HG02759 (cell line): Measurements from ENCODE around the gene MAP2K7.
"Not testable (repeated sequence)": the region's sequence is repeated elsewhere in the genome, so short reads cannot be mapped to it uniquely, and the experiment has no call there.

Experiments used
- ATAC-seq: cut with Tn5 transposase; IDR thresholded peaks from one replicate; pipeline ENCODE4 v1.9.1; 2021; ENCODE audit warnings: mild to moderate bottlenecking, moderate library complexity; ENCODE audit not compliant: unreplicated experiment

MAP2K7 gene

DNA sequence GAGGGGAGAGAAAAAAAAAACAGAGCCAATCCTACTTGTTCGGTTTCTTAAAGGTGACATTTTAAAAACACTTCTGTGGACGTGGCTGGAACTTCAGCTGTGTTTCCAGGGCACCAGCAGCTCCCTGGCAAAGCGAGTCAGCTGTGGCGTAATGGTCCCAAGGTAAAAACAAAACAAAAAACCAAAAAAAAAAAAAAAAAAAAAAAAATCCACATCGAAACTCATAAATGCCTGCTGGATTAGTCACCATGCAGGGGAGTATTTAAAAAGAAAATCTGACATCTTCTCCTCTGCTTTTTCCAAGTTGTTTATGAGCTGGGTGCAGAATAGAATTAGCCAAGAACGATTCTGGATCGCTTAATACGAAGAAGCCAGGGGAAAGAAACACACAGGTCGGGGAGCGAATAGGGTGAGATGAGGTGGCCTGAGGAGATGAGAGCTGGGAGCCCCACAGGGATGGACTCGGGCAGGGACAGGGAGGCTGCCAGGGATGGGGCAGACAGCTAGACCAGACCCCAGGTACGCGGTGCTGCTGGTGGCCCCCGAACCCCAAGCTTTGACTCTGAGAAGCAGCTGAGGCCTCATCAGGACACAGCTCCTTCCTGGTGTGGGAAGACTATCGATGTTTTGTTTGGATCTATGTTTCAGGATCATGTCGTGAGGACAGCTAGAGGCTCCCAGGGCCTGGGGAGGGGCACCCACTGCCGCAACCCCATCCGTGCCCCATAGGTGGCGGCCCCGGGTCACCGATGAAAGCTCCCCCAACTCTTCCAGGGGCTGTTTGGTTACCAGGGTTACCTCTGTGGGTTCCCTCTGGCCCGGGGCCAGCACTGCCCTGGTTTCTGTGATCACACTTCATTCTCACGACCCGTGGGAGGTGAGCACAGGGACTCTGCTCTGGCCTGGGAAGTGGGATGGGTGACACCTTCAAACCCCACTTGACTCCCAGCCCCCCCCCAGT, 25.3 kb downstream of the MAP2K7 start:
- ATAC-seq = no peak

DNA sequence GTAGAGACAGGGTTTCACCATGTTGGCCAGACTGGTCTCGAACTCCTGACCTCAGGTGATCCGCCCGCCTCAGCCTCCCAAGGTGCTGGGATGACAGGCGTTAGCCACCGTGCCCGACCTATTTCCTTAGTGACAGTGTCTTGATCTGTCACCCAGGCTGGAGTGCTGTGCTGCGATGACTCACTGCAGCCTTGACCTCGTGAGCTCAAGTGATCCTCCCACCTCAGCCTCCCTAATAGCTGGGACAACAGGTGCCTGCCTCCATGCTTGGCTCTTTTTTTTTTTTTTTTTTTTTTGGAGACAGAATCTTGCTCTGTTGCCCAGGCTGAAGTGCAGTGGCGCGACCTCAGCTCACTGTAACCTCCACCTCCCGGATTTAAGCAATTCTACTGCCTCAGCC, 26.4 kb downstream of the MAP2K7 start:
- not testable (repeated sequence) for ATAC-seq

DNA sequence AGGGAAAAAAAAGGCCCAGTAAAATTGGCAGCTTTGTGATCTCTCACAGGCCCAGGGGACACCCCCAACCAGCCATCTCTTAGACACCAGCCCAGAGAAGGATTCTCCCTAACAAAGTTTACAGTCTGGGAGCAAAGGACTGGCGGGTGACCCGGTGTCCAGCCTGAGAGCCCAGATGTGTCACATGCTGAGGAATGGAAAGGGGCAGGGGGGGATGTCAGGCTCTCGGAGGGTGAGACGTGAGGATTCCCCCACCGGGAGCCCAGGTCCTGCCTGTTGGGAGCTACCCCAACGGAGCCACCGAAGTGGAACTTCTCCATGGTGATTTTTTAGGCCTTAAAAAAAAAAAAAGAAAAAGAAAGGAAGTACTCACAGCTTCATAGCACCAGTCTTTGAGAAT, 27.1 kb downstream of the MAP2K7 start:
- ATAC-seq = no peak

DNA sequence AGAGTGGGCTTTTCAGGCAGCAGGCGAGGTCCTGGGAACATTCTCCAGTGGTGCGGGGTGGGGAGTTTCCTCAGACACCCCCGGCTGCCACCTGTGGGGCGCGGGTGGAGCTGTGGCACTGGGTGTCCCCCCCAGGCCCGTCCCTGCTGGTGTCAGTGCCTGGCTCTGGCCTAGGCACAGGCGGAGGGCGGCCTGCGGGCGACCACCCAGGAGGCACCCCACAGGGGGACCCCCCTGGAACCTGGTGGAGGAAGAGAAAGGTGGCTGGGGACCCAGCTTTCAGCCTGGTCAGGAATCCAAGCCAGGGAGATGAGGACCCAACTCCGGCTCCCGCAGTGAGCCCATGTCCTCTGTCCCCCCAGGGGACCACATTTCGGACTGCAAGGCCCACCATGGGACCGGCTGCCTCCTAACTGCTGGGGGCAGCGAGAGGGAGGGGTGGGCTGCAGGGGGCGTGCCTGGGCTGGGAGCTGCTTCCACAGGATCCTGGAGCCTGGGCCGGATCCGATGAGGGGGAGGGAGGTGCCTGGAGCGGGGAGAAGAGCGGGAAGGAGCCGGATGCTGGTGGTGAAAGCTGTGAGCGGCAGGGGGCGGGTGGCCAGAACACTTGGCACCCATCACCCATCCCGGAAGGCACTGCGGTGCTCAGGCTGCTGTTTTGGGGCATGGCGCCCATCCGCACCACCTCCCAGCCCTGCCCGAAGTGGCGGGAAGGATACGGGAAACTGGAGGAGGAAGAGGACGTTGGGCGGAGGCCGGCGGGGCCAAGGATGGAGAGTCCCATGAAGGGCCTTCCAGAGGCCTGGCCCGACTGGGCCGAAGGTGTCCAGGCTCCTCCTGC, 27.8 kb downstream of the MAP2K7 start:
- ATAC-seq = no peak

DNA sequence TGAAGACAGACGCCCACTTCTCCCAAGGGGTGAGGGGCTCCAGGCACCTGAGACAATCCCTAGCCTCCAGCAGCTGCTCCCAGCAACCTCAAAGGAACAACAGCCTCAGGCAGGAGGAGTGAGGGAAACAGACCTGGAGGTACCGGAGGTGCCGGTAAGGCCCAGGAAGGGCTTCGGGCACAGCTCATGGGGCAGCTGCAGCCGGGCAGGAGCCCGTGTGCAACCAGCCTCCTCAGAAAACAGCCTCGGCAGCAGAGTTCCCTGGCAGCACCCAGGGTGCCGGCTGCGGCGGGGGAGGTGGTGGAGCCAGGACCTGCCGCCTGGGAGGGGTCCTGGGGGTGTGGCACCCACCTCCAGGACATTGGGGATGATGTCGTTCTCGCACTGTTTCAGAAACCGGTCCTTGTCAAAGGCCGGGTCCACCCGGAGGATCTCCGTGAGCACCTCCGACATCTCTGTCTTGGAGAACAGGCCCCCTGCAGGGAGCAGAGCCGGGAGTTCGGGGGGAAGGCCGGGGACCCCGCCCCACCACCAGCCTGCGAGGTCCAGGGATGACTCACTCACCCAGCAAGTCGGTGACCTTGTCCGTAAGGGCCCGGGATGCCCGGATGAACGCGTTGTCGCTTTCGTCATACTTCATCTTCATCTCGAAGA, 28.7 kb downstream of the MAP2K7 start:
- no peak for ATAC-seq

DNA sequence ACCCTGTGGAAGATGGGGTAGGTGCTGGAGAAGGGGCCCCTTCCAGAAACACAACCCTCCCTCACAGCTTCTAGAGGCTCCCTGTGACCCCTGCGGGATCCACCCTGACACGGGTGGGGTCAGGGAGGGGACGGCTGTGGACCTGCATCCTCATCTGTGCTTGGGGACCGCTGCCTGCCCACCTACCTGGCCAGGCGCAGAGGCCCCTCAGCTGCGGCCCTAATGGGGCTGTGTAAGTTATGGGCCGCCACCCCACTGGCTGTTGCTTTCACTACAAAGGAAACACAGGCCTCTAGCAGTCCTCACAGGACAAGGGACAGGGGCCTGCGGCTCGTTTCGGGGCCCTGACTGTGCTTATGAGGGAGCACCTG, 29.2 kb downstream of the MAP2K7 start:
- no peak for ATAC-seq

DNA sequence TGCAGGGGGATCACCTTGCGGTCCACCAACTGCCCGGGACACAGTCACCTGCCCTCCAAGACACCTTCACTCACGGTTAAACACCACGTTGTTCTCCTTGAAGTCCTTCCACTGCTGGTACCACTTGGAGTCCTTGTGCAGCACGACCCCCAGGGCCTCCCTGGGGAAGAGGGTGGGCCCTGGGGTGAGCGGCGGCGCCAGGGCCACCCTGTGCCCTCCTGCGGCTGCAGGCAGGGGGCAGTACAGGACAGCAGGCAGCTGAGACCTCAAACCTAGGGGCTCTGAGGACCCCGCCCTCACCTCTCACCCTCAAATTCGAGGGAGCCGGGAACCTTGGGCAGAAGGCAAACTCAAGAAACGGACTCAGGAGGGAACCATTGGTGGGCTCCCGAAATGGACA, 29.7 kb downstream of the MAP2K7 start:
- no peak for ATAC-seq

DNA sequence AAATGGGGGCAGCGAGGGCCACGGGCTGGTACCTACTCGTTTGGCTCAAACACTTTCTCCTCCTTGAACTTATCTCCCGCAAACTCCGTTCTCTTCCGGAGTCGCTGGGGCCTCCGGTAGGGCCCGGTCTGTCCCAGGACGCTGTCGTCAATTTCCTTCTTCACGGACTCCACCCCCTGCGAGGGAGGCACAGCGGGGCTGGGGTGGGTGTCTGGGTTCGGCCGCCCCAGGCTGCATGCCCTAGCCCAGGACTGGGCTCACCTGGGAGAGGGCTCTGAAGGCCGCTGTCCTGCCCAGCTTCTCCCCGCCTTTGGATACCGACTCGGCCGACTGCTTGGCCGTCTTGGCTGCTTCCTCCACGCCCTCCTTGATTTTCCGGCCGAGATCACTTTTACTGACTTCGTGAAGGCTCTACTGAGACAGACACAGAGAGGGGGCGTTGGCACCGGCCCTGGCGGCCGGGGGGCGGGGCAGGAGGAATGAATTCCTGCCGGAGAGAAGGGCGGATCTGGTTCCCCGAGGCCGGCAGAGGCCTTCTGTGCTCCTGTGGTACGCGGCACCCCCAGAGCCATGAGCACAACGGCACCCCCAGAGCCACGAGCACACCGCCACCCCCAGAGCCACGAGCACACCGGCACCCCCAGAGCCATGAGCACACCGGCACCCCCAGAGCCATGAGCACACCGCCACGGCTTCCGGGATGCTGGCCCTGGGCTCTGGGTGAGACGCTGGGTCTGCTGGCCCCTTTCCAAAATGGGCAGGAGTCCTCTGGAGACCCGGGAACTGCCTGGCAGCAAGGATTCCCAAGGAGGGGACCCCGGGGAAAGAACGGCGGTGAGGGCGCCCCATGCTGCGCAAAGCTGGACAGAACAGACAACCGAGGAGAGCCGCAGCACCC, 30.4 kb downstream of the MAP2K7 start:
- ATAC-seq = no peak

DNA sequence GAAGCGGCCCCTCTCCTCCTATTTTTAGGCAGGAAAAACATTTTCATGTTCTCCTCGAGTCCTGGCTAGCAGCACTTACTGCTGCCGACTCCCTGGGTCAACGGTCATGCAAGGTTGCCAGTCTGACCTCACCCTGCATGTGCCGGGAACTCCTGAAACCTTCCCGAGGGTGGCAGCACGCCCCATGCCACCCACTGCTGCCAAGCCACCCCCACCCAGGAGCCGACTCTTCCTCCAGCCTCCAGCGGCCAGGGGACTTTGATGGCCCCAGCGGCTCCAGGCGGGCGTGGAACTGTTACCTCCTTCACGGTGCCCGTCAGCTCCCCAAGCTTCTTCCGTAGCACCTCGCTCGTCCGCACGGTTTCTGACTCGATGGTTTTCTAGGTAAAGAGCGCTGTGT, 31.1 kb downstream of the MAP2K7 start:
- ATAC-seq = no peak

DNA sequence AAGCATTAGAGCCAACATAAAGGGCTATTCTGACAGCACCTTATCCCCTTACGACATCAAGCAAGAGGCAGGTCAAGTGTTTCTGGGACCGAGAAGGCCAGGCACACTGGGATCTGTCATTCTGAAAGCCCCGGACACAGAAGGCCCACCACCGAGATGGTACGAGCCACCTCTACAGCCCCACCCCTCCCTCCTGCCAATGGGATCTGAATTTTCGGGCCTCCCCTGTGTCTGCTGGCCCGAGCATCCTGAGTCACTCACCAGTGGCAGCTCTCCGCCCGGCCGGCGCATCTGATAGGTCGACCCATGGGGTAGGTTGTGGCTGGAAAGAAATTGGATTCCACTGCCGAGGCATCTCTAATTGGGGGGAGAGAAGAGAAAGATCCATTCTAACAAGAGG, 37.2 kb downstream of the MAP2K7 start:
- no peak for ATAC-seq

DNA sequence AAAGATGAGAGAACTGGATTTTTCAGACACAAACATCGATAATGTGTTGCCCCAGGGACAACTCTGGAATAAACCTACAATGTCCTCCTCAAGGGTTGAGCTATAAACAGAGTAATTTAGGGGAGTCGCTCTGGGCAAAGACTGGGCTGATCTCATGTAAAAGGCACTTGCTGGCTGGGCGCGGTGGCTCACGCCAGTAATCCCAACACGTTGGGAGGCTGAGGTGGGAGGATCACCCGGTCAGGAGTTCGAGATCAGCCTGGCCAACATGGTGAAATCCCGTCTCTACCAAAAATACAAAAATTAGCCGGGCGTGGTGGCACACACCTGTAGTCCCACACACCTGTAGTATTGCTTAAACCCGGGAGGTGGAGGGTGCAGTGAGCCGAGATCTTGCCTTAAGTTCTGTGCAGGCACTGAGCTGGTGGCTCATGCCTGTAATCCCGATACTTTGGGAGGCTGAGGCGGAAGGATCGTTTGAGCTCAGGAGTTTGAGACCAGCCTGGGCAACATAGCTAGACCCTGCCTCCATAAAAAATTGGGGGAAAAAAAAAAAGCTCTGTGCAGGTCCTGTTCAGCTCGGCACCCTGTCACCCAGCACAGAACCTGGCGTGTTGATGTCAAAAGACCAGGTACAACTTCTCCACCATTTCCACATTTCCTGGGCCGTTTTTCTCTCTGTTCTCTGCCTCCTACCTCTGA, 38.4 kb downstream of the MAP2K7 start:
- no peak for ATAC-seq

DNA sequence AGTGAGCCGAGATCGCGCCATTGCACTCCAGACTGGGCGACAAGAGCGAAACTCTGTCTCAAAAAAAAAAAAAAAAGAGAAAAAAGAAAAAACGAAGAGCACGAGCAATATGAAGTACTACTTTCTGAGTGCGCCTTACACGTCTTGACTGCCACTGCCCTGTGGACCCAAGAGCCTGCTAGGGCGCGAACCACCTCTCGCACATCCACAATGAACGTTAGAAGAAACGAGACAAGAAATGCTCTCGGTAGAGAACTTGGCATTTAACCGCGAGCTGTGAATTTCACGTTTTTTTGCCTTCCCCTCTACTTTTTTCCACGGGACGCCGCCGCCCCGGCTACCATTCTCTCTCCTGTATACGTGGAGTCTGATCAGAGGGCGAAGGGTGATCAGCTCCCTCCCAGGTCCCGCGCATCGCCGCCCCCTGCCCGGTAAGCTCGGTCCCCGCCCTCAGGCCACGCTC, 39.3 kb downstream of the MAP2K7 start:
- ATAC-seq = no peak

DNA sequence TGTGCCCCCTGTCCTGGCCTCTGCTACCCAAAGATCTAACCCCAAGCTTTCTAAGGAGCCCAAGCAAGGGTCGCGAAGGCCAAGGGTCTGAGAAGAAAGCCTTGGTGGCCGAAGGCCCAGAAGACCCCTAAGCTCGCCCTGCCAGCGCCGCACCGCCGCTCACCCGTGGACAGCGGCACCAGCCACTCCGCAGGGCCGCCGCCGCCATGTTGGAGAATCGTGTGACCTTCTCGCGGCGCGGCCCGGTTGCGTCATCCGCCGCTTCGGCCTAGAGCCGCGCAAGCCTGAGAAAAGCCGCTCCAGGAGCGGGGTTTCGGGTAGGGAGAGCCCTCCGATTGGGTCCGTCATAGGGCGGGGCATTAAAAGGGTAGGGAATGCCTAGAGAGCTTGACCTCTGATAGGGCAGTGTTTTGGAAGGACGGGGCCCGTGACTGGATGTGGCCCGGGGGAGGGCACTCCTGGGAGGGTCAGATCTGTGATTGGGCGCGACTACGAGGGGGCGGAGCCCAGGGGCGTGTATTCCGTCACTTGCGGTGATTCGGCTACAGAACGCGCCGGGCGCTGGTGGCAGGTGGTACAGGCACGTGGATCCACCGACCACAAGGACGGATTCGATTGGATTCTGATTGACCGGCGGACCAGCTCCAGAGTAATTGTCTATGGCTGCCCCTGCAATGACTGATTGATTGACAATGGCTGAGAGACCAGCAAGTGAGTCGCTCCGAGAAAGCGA, 39.9 kb downstream of the MAP2K7 start, which contains the start of gene TIMM44:
TSS of gene TIMM44 (minus strand) at position 223 of the 733 bp plus-strand sequence. CDS start at position 208, 15 bp downstream.
- peak; percentile 91 for ATAC-seq

DNA sequence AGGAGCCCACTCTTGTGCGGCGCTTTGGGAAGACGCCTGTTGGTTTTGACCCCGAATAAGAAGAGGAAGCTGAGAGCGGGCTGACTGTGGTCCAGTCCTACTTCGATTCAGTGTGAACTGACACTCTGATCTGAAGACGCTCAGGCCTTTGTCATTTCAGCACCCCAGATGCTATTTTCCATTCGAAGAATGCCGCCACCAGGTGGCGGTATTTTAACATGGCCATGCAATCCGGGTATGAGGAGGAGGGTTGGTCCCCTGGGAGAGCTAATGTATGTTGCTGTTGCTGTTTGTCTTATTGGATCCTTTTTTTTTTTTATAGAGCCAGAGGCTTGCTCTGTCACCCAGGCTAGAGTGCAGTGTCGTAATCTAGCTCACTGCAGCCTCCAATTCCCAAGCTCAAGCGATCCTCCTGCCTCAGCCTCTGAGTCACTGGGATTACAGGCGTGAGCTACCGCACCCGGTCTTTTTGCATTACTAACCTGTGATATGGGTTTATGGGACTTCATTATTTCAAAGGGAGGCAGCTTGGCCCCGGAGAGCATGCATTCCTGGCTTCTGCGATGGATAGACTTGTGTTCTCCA, 40.6 kb downstream of the MAP2K7 start:
- ATAC-seq = peak; percentile 28

DNA sequence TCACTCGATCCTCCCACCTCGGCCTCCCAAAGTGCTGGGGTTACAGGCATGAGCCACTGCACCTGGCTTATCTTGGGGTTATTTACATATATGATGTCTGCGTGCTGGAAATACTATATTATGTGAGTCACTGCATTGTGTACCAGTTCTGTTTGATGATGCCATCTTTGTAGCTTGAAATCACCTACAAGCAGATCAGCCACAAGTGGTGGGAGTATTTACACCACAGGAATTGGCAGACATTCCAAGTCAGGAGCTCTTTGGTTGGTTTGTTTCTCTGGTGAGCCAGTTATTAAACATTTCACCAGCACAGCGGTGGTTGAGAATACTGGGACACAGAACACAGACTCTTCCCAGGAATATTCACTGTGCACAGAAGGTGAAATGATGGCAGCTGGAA, 44.3 kb downstream of the MAP2K7 start:
- ATAC-seq = no peak

DNA sequence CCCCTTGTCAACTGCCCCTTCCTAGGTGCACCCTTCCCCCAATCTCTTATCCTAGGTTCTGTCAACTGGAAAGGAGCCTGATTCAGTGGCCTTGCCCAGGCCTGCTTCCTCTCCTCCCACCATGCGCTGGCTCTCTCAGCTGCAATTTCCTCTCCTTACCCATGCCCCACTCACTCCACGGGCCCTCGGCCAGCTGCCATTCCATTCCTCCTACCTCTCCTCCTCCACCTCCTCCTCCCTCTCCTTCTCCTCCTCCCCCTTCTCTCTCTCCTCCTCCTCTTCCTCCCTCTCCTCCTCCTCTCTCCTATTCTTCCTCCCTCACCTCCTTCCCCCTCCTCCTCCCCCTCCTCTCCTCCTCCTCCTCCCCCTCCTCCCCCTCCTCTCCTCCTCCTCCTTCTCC, 49.4 kb downstream of the MAP2K7 start:
- no peak for ATAC-seq

DNA sequence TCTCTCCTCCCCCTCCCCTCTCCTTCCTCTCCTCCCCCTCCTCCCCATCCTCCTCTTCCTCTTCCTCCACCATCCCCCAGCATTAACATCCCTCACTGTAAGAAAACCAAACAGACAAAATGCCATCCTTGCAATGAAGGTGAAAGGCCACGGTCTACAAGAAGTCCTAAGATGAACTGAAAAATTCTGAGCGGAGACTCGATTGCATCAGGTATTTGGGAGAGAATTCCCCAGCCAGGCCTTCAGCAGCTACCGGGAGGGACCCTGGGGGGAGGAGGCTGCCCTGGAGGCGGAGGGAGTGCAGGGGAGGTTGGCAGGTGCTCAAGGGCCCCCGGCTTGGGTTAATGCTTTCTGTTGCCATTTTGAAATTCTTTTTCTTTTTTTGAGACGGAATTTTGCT, 49.9 kb downstream of the MAP2K7 start:
- ATAC-seq = no peak

DNA sequence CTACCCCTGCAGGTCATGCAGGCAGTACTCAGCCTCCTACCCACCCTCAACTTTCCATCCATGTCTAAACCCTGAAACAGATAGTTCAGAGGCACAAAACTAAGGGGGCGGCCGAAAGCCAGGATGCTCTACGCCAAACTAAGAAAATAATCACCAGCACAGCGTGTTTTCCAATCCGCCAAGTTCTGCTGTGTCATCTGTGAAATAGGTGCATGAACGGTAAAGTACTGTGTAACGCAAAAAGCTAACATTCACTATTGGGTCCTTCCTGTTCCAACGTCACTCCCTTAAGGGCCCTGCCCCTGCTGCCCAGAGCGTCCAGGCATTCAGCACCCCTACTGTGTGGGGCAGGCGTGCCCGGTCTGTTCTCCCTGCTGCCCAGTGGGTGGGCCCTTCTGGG, 52.0 kb downstream of the MAP2K7 start:
- no peak for ATAC-seq

DNA sequence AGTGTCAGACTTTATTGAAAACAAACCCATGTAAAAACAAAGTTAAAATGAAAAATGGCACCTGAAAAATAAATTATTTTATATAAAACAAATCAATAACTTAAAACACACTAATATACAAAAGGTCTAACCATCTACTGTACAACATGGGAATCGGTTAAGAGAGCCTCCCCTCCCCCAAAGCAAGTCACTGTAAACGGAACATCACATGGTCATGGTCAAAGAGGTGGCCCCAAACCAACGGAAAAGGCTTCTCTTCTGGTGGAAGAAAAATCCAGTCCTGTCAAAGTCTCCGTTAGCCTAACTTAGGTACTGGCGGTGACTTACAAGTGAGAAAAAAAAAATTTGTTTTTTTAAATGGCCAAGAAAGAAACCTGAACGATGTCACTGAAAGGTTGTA, 55.5 kb downstream of the MAP2K7 start:
- ATAC-seq = no peak
